A549 (cell line): Measurements from ENCODE around the gene CADPS2. TPM values are rescaled to one million over a fixed set of nuclear protein-coding genes. Genes with fewer than 3 reads are reported as not detected.

Experiments
- ATAC-seq, 2 experiments: fragments of 200-7000 bp in 1 of 2; fragments of >200 bp in 1 of 2; cut with Nextera tagmentation in 1 of 2; cut with Tn5 transposase in 1 of 2; 3 replicates each; pipeline versions ENCODE4 v1.8.0 to v1.9.1; 2018 to 2020; ENCODE audit warnings: mild to moderate bottlenecking in 1 of 2, moderate library complexity in 1 of 2
- CTCF ChIA-PET: fragments of 300-600 bp; sonication (Branson Sonifier 250); formaldehyde crosslinking; extraction: SDS; loops from one replicate; lab custom pipeline; 2021; ENCODE audit warnings: antibody characterized with exemption, inconsistent platforms; lab: Yijun Ruan, JAX
- POLR2A ChIA-PET: fragments of 350-600 bp; formaldehyde crosslinking; extraction: SDS; loops from one replicate; lab custom pipeline; 2021; ENCODE audit warnings: antibody characterized with exemption, inconsistent platforms; lab: Yijun Ruan, JAX
- DNase-seq, 2 experiments: peaks; one replicate each; pipeline versions ENCODE4 v3.0.0 to v3.0.0-alpha.2; 2011 to 2016; ENCODE audit warnings: low read depth in 1 of 2, low spot score in 1 of 2
- FAIRE-seq: peaks from 2 replicates; lab custom pipeline; 2011; peaks lifted over from hg19 to GRCh38; lab: Jason Lieb, UNC
- H3K27ac ChIP-seq, 2 experiments: fragments of >200 bp; sonication (Bioruptor Twin); formaldehyde crosslinking; 3 replicates each; pipeline ENCODE4 v1.5.1; 2016 to 2017
- H3K4me1 ChIP-seq: fragments of >200 bp; sonication (Bioruptor Twin); formaldehyde crosslinking; 3 replicates; pipeline ENCODE4 v1.6.1; 2016
- H3K4me2 ChIP-seq: fragments of >200 bp; sonication (Bioruptor Twin); formaldehyde crosslinking; 3 replicates; pipeline ENCODE4 v1.6.1; 2016
- H3K4me3 ChIP-seq: fragments of >200 bp; sonication (Bioruptor Twin); formaldehyde crosslinking; 3 replicates; pipeline ENCODE4 v1.5.1; 2016
- H3K9me3 ChIP-seq: fragments of >200 bp; sonication (Bioruptor Twin); formaldehyde crosslinking; 3 replicates; pipeline ENCODE4 v1.6.1; 2016
- BCL3 ChIP-seq: fragments of >200 bp; sonication (Bioruptor Twin); formaldehyde crosslinking; IDR thresholded peaks from 3 replicates; pipeline ENCODE4 v1.6.1; 2016
- CBX2 ChIP-seq: fragments of 200-600 bp; sonication (generic); IDR thresholded peaks from 2 replicates; pipeline ENCODE4 v1.6.1; 2016; ENCODE audit warnings: low read depth, mild to moderate bottlenecking, borderline replicate concordance
- CHD2 ChIP-seq: fragments of 150-350 bp; IDR thresholded peaks from 2 replicates; pipeline ENCODE4 v1.6.1; 2014; ENCODE audit warnings: low read length; ENCODE audit not compliant: partially characterized antibody
- CHD4 ChIP-seq: fragments of 200-600 bp; sonication (generic); IDR thresholded peaks from 2 replicates; pipeline ENCODE4 v1.6.1; 2016; ENCODE audit warnings: antibody characterized with exemption, mild to moderate bottlenecking, borderline replicate concordance
- EHF ChIP-seq: fragments of 250-450 bp; sonication (Bioruptor Pico); IDR thresholded peaks from 2 replicates; pipeline ENCODE4 v1.5.0; 2020; ENCODE audit warnings: mild to moderate bottlenecking
- EP300 ChIP-seq, 2 experiments: fragments of >200 bp; sonication (Bioruptor Twin); formaldehyde crosslinking; IDR thresholded peaks; 2 replicates in 1 of 2; 3 replicates in 1 of 2; pipeline ENCODE4 v1.6.1; 2016 to 2017
- ESRRA ChIP-seq: fragments of 150-350 bp; IDR thresholded peaks from 2 replicates; pipeline ENCODE4 v1.6.1; 2014; ENCODE audit warnings: mild to moderate bottlenecking, low read length, borderline replicate concordance
- FOSB ChIP-seq: fragments of 250-450 bp; sonication (Bioruptor Pico); IDR thresholded peaks from 2 replicates; pipeline ENCODE4 v1.5.0; 2020; ENCODE audit warnings: mild to moderate bottlenecking, moderate library complexity
- GATA3 ChIP-seq: IDR thresholded peaks from 2 replicates; pipeline ENCODE4 v1.6.1; 2012; ENCODE audit warnings: borderline replicate concordance
- HDAC2 ChIP-seq: fragments of 200-600 bp; sonication (generic); IDR thresholded peaks from 2 replicates; pipeline ENCODE4 v1.6.1; 2016
- HMGXB4 ChIP-seq: fragments of 250-450 bp; sonication (Bioruptor Pico); IDR thresholded peaks from 2 replicates; pipeline ENCODE4 v1.5.0; 2021; ENCODE audit warnings: mild to moderate bottlenecking, moderate library complexity, borderline replicate concordance
- HOXA7 ChIP-seq: fragments of 250-450 bp; sonication (Bioruptor Pico); IDR thresholded peaks from 2 replicates; pipeline ENCODE4 v1.5.0; 2020; ENCODE audit warnings: mild to moderate bottlenecking, moderate library complexity
- HOXB5 ChIP-seq: fragments of 250-450 bp; sonication (Bioruptor Pico); IDR thresholded peaks from 2 replicates; pipeline ENCODE4 v1.5.0; 2020; ENCODE audit warnings: mild to moderate bottlenecking, moderate library complexity
- JUN ChIP-seq, 2 experiments: fragments of >200 bp; sonication (Bioruptor Twin); formaldehyde crosslinking; IDR thresholded peaks; 2 replicates in 1 of 2; 3 replicates in 1 of 2; pipeline ENCODE4 v1.6.1; 2016 to 2017
- MAX ChIP-seq: IDR thresholded peaks from 2 replicates; pipeline ENCODE4 v1.6.1; 2012
- MYC ChIP-seq: IDR thresholded peaks from 2 replicates; pipeline ENCODE4 v1.6.1; 2012; ENCODE audit warnings: mild to moderate bottlenecking, inconsistent platforms, low read length, improper control_type of control experiment, borderline replicate concordance
- NFE2L2 ChIP-seq: fragments of 150-350 bp; conservative IDR thresholded peaks from 2 replicates; pipeline ENCODE4 v1.6.1; 2014; ENCODE audit warnings: low read length
- NPAS2 ChIP-seq: fragments of 250-450 bp; sonication (Bioruptor Pico); IDR thresholded peaks from 2 replicates; pipeline ENCODE4 v1.8.0; 2022; ENCODE audit warnings: mild to moderate bottlenecking, moderate library complexity, borderline replicate concordance
- NR3C1 ChIP-seq: fragments of >200 bp; sonication (Bioruptor Twin); formaldehyde crosslinking; IDR thresholded peaks from 3 replicates; pipeline ENCODE4 v1.6.1; 2017
- PBX3 ChIP-seq: IDR thresholded peaks from 2 replicates; pipeline ENCODE4 v1.6.1; 2012
- POLR2A ChIP-seq: IDR thresholded peaks from 2 replicates; pipeline ENCODE4 v1.6.1; 2012; ENCODE audit warnings: mild to moderate bottlenecking, low read length
- RARB ChIP-seq: fragments of 250-450 bp; sonication (Bioruptor Pico); IDR thresholded peaks from 2 replicates; pipeline ENCODE4 v1.8.0; 2021; ENCODE audit warnings: mild to moderate bottlenecking, moderate library complexity
- SMC3 ChIP-seq: fragments of >200 bp; sonication (Bioruptor Twin); formaldehyde crosslinking; IDR thresholded peaks from 3 replicates; pipeline ENCODE4 v1.6.1; 2018; ENCODE audit warnings: inconsistent platforms
- SREBF2 ChIP-seq: fragments of 450-650 bp; IDR thresholded peaks from 2 replicates; pipeline ENCODE4 v1.6.1; 2014; ENCODE audit warnings: mild to moderate bottlenecking, moderate library complexity
- TFCP2L1 ChIP-seq: fragments of 250-450 bp; sonication (Bioruptor Pico); IDR thresholded peaks from 2 replicates; pipeline ENCODE4 v1.5.0; 2021; ENCODE audit warnings: mild to moderate bottlenecking
- TP53 ChIP-seq: fragments of 250-450 bp; sonication (Bioruptor Pico); IDR thresholded peaks from 2 replicates; pipeline ENCODE4 v1.5.0; 2021; ENCODE audit warnings: mild to moderate bottlenecking, moderate library complexity
- WGBS: methylation state at CpG from one replicate; pipeline ENCODE4 v1.1.6; 2017; ENCODE audit errors: missing lambda C conversion rate; 5-methylcytosine and 5-hydroxymethylcytosine counted together
- polyA plus RNA-seq, 4 experiments: library from polyadenylated mRNA; depleted of rRNA in 3 of 4; stranded (reverse); fragments of >200 nt; fragmentation: RNase III in 1 of 4; extraction: RNeasy Plus Mini Kit Qiagen cat#74134 plus additional on column Dnase treatment in 1 of 4; gene quantifications; 2 replicates in 3 of 4; 3 replicates in 1 of 4; pipeline ENCODE4 v1.2.3, GENCODE V29; 2011 to 2017

CADPS2 gene
- polyA plus RNA-seq, 2 of the 4 experiments (the other 2 are of a cell fraction): 0.04 to 0.10 TPM

- CTCF ChIA-PET: no interaction called here
- no peak for DNase-seq
- no peak for TF ChIP-seq HDAC2
- no peak for TF ChIP-seq JUN (IDR thresholded peaks at IDR 0.05)
- no peak for TF ChIP-seq BCL3
- TF ChIP-seq HMGXB4 (CRISPR knock-in tag): no peak
- TF ChIP-seq GATA3: no peak
- TF ChIP-seq TFCP2L1 (CRISPR knock-in tag): no peak
- TF ChIP-seq HOXB5 (CRISPR knock-in tag): no peak
- no peak for TF ChIP-seq SMC3
- no peak for TF ChIP-seq CBX2
- no peak for TF ChIP-seq EHF (CRISPR knock-in tag)
- no peak for TF ChIP-seq MAX
- no peak for TF ChIP-seq MYC
- no peak for TF ChIP-seq TP53 (CRISPR knock-in tag)
- no peak for TF ChIP-seq NR3C1
- TF ChIP-seq SREBF2: no peak
- TF ChIP-seq ESRRA: no peak
- no peak for TF ChIP-seq EP300 (IDR thresholded peaks at IDR 0.05)
- no peak for TF ChIP-seq PBX3
- TF ChIP-seq, all 56 proteins: peak for 0
- POLR2A ChIA-PET: no interaction called here
- Histone ChIP-seq H3K27ac (no peak overlapping the region), H3K4me2 (no peak overlapping the region), H3K4me3 (no peak overlapping the region), H3K9me3 (no peaks in the 10 kb centered on the region), H3K4me1 (no peaks in the 10 kb centered on the region)
- no peak for ATAC-seq
- 22% methylated on average over 6 of the region's 6 CpGs for WGBS
- no peak for FAIRE-seq
Observed at GRCh38 chr7:122688400-122688998, 197.8 kb downstream of the CADPS2 start.

GRCh38 chr7:122686360-122686878, 199.8 kb downstream of the CADPS2 start:
- Histone ChIP-seq H3K4me2 (no peak overlapping the region), H3K27ac (no peak overlapping the region), H3K4me1 (no peaks in the 10 kb centered on the region), H3K9me3 (no peaks in the 10 kb centered on the region), H3K4me3 (no peak overlapping the region)
- no peak for TF ChIP-seq HOXA7 (CRISPR knock-in tag)
- no peak for TF ChIP-seq NFE2L2
- no peak for TF ChIP-seq HDAC2
- no peak for TF ChIP-seq CHD4
- TF ChIP-seq MYC: no peak
- no peak for TF ChIP-seq CHD2
- TF ChIP-seq NPAS2: no peak
- TF ChIP-seq RARB (CRISPR knock-in tag): no peak
- no peak for TF ChIP-seq FOSB (CRISPR knock-in tag)
- TF ChIP-seq POLR2A: no peak
- CTCF ChIA-PET: no interaction called here
- FAIRE-seq (no peak), DNase-seq (no peak), ATAC-seq (no peak)
- POLR2A ChIA-PET: no interaction called here
- WGBS: 32% methylated on average over 10 of the region's 10 CpGs
